Hepatic stellate cell (primary cell): ENCODE measurements around the gene TBX10.
A peak's percentile ranks its signal among the peaks of the same experiment; 100 is the strongest.
"Not testable (repeated sequence)": the region's sequence is repeated elsewhere in the genome, so short reads cannot be mapped to it uniquely, and the experiment has no call there.

Source experiments
- DNase-seq: peaks from one replicate; pipeline ENCODE4 v3.0.0; 2011; ENCODE audit warnings: low spot score

The TBX10 gene

DNA sequence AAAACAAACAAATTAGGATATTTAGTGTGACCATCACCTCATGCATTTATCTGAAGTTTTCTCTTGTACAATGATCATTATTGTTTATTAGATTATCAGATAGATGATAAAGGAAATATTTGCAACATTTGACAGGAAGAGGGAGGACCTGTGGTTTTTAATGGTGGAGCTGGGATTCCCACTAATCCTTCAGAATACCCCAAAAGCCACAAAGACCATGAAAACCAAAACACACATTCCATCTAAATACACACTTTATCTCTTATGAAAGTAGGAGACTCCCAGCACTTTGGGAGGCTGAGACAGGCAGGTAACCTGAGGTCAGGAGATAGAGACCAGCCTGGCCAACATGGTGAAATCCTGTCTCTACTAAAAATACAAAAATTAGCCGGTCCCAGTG lies 40.4 kb downstream of the TBX10 start:
- DNase-seq, result no peak

- not testable (repeated sequence) for DNase-seq
Observed at GRCh38 chr11:67597963-67598362, 41.6 kb downstream of the TBX10 start.

GRCh38 chr11:67597458-67597857 lies 42.1 kb downstream of the TBX10 start:
- not testable (repeated sequence) for DNase-seq

DNA sequence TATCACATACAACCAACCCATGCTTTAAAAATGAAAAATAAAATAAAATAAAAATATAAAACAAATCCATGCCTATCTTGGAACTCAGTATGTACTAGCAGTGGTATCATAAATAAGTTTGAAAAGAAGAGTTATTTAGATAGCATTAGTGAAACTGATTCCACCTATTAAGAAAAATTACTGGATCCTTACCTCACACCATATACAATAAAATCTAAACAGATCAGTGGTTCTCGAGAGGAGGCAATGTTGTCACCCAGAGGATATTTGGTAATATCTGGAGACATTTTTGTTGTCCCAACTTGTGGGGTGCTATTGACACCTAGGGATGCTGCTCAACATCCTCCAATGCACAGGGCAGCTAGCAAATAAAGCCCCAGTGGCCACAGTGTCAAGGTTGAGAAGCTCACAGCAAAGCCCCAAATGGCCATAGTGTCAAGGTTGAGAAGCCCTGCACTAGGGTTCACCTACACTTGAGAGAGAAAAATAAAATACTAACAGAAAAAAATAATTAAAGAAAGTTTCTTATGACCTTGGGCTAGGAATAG lies 42.7 kb downstream of the TBX10 start:
- no peak for DNase-seq

GRCh38 chr11:67594480-67594879 lies 45.1 kb downstream of the TBX10 start:
- DNase-seq, result no peak

GRCh38 chr11:67593565-67593905 lies 46.0 kb downstream of the TBX10 start:
- DNase-seq, result no peak

DNA sequence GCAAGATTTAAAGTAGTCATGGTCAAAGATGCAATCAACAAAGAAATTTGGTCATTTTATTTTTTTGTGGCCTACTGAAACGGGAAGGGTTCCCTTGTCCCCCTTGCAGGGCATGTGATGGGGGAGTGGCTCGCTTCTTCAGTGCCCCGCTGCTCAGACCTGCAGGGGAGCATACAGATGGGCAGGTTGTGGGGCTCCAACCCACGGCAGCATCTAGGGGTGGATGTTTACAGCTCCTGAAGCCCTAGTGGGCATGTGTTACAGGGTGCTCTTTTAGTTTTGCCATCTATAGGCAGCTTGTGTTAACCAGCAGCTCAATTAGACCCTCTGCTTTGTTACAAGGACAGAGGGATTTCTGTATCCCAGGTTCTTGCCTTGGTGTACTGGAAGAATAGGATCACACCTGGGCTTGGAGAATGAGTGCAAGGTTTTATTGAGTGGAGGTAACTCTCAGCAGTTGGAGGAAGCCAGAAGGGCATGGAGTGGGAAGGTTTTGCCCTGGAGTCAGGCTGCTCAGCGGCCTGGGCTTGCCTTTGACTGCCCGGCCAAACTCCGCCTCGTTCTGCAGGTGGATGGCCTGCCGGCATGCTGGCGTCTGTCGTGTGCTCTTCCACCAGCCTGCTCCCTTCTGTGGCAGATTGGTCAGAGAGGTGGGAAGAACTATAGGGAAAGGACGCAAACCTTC lies 46.5 kb downstream of the TBX10 start:
- no peak for DNase-seq

GRCh38 chr11:67588899-67589415 lies 50.6 kb downstream of the TBX10 start:
- not testable (repeated sequence) for DNase-seq

GRCh38 chr11:67588136-67588503 lies 51.4 kb downstream of the TBX10 start:
- no peak for DNase-seq

- DNase-seq, result no peak
Observed at GRCh38 chr11:67586568-67587250, 52.9 kb downstream of the TBX10 start.

DNA sequence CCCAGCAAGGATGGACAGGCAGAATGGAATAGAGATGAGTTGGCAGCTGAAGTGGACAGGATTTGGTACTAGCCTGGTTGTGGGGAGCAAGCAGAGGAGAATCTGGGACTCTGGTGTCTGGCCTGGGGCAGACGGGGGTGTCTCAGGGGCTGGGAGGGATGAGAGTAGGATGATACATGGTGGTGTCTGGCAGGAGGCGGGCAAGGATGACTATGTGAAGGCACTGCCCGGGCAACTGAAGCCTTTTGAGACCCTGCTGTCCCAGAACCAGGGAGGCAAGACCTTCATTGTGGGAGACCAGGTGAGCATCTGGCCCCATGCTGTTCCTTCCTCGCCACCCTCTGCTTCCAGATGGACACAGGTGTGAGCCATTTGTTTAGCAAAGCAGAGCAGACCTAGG lies 53.7 kb downstream of the TBX10 start:
- DNase-seq, result no peak

GRCh38 chr11:67584881-67585873 lies 54.4 kb downstream of the TBX10 start:
- DNase-seq, result no peak

DNA sequence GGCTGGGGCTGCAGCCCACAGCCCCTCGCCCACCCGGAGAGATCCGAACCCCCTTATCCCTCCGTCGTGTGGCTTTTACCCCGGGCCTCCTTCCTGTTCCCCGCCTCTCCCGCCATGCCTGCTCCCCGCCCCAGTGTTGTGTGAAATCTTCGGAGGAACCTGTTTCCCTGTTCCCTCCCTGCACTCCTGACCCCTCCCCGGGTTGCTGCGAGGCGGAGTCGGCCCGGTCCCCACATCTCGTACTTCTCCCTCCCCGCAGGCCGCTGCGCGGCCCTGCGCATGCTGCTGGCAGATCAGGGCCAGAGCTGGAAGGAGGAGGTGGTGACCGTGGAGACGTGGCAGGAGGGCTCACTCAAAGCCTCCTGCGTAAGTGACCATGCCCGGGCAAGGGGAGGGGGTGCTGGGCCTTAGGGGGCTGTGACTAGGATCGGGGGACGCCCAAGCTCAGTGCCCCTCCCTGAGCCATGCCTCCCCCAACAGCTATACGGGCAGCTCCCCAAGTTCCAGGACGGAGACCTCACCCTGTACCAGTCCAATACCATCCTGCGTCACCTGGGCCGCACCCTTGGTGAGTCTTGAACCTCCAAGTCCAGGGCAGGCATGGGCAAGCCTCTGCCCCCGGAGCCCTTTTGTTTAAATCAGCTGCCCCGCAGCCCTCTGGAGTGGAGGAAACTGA lies 55.2 kb downstream of the TBX10 start:
- DNase-seq, result peak; percentile 74

DNA sequence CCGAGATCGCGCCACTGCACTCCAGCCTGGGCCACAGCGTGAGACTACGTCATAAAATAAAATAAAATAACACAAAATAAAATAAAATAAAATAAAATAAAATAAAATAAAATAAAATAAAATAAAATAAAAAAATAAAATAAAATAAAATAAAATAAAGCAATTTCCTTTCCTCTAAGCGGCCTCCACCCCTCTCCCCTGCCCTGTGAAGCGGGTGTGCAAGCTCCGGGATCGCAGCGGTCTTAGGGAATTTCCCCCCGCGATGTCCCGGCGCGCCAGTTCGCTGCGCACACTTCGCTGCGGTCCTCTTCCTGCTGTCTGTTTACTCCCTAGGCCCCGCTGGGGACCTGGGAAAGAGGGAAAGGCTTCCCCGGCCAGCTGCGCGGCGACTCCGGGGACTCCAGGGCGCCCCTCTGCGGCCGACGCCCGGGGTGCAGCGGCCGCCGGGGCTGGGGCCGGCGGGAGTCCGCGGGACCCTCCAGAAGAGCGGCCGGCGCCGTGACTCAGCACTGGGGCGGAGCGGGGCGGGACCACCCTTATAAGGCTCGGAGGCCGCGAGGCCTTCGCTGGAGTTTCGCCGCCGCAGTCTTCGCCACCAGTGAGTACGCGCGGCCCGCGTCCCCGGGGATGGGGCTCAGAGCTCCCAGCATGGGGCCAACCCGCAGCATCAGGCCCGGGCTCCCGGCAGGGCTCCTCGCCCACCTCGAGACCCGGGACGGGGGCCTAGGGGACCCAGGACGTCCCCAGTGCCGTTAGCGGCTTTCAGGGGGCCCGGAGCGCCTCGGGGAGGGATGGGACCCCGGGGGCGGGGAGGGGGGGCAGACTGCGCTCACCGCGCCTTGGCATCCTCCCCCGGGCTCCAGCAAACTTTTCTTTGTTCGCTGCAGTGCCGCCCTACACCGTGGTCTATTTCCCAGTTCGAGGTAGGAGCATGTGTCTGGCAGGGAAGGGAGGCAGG lies 56.0 kb downstream of the TBX10 start, which contains the start of gene GSTP1:
TSS of gene GSTP1 (plus strand) at position 566 of the 958 bp plus-strand sequence. CDS start at position 598, 32 bp downstream.
- DNase-seq, result peak; percentile 91

DNA sequence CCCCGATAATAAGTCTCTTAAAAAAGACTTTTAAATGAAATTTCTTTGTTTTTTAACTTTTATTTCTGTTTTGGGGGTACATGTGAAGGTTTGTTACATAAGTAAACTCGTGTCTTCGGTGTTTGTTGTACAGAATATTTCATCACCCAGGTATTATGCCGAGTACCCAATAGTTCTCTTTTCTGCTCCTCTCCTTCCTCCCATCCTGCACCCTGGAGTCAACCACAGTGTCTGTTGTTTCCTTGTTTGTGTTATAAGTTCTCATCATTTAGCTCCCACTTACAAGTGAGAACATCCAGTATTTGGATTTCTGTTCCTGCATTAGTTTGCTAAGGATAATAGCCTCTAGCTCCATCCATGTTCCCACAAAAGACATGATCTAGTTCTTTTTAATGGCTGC lies 57.6 kb downstream of the TBX10 start:
- DNase-seq, result no peak

- no peak for DNase-seq
Observed at GRCh38 chr11:67581469-67581868, 58.1 kb downstream of the TBX10 start.
